ENCODE measurements around the gene CDH1.

The CDH1 gene

DNA sequence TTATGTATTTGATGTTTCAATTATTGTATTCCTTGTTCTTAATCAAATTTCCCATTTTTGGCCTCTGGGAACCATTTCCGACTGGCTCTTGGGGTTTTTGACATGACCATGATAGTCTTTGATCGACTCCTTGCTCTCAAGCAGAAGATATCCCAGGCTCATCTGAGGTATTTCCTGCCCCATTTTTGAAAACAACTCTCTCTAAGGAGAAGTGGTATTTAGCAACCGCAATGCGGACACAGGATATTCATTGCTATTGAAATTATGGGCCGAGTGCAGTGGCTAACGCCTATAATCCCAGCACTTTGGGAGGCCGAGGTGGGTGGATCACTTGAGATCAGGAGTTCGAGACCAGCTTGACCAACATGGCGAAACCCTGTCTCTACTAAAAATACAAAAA, 111.7 kb downstream of the CDH1 start:
- DNase-seq, result no peak

DNA sequence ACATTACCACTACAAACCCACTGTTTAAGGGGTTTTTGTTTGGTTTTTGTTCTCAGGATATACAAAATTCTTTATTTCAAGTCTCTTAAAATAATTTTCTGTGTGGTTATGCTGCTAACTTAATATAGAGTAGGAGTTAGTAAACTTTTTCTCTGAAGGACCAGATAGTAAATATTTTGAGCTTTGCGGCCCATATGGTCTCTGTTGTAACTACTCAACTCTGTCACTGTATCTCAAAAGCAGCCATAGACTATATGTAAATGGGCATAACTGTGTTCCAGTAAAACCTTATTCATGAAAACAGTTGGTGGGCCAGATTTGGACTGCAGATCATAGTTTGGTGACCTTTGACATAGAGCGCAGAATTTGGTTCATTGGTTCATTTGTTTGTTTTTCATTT, 113.4 kb downstream of the CDH1 start:
- DNase-seq, result no peak

GRCh38 chr16:68851601-68852000, 114.5 kb downstream of the CDH1 start:
- DNase-seq, result no peak

GRCh38 chr16:68857479-68857878, 120.4 kb downstream of the CDH1 start:
- DNase-seq, result no peak

DNA sequence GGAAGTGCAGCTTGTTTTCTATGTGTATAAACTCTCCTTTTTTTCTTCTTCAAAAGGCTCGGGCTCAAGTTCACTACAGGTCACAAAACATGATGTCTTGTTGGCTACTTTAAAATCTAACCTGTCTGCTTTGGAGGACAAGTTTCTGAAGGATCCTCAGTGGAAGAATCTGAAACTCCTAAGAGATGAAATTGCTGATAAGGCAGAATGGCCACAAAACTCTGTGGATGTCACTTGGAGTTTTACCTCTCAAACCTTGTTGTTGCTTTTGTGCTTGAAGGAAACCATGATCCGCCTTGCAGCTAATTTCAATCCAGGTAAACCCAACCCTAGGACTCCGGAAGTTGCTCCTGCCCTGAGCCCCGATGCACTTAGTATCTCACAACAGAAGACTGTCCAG, 122.7 kb downstream of the CDH1 start:
- no peak for DNase-seq

GRCh38 chr16:68860978-68861892, 124.1 kb downstream of the CDH1 start:
- DNase-seq, result no peak

DNA sequence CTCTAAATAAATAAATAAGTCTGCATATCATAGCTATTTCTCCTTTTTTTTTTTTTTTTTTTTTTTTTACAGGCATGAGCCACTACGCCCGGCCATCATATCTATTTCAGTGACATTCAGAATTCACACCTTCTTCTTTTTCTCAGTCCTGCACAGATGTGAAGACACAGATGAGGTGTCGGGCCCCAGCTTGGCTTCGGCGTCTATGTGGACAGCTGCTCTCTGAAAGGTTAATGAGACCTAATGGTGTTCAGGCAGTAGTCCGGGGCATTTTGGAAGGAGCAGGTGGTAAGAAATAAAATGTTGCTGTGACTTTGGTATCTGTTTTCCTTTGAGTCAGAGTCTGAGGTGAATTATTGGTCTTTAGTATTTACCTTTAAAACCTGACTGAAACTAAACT, 129.8 kb downstream of the CDH1 start:
- DNase-seq, result no peak

- no peak for DNase-seq
Observed at GRCh38 chr16:68869492-68870088, 132.5 kb downstream of the CDH1 start.

- no peak for DNase-seq
Observed at GRCh38 chr16:68873635-68874471, 136.8 kb downstream of the CDH1 start.

GRCh38 chr16:68875871-68876270, 138.8 kb downstream of the CDH1 start:
- no peak for DNase-seq

DNA sequence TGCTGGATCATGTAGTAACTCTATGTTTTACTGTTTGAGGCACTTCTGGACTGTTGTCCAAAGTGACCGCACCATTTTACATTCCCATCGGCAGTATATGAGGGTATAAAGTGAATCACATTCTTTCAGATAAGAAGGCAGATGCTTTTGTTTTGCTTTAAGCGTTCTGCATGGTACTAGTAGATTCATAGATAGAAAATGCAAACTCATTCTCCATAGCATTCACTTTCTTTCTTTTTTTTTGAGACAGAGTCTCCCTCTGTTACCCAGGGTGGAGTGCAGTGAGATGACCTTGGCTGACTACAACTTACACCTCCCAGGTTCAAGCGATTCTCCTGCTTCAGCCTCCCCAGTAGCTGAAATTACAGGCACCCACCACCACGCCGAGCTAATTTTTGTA, 146.6 kb downstream of the CDH1 start:
- no peak for DNase-seq

DNA sequence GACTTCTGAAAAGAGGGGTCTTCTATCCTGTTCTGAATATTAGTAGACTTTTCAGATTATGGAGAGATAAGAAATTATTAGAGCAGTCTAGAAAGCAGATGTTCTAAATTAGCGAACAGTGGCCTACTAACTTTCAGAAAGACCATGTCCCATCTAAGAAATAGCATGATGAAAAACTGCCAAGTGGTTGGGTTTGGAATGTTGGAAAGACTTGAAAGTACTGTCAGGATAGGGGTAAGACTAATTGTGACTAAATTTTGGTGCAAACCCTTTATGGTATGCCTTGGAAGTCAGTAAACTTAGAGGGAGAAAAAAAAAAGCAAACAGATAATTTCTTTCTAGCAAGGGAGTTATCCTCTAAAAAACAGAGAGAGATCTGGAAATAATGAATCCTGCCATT, 147.3 kb downstream of the CDH1 start:
- no peak for DNase-seq

Data from hypothalamus (tissue), 51 donors.